ENCODE data around the gene ASIC1.

ASIC1 gene

GRCh38 chr12:50110762-50111351 lies 53.5 kb downstream of the ASIC1 start:
- DNase-seq = no peak

- DNase-seq = no peak
Observed at GRCh38 chr12:50111395-50111692, 53.9 kb downstream of the ASIC1 start.

- peak; percentile 98 for DNase-seq
Observed at GRCh38 chr12:50111693-50112455, 54.5 kb downstream of the ASIC1 start, which contains the start of gene COX14. Gene COX14, plus strand, starts transcription at chr12:50112236. Its CDS starts 7,808 bp downstream, at chr12:50120044.

GRCh38 chr12:50112456-50113218 lies 55.2 kb downstream of the ASIC1 start:
- no peak for DNase-seq

- DNase-seq = no peak
Observed at GRCh38 chr12:50117057-50117622, 59.7 kb downstream of the ASIC1 start.

GRCh38 chr12:50119387-50119786 lies 62.0 kb downstream of the ASIC1 start:
- no peak for DNase-seq

GRCh38 chr12:50120521-50120920 lies 63.1 kb downstream of the ASIC1 start:
- DNase-seq = no peak

- no peak for DNase-seq
Observed at GRCh38 chr12:50120953-50121352, 63.6 kb downstream of the ASIC1 start.

GRCh38 chr12:50121641-50122040 lies 64.2 kb downstream of the ASIC1 start:
- no peak for DNase-seq

- DNase-seq = no peak
Observed at GRCh38 chr12:50123203-50123602, 65.8 kb downstream of the ASIC1 start.

GRCh38 chr12:50127546-50127945 lies 70.2 kb downstream of the ASIC1 start:
- no peak for DNase-seq

- DNase-seq = no peak
Observed at GRCh38 chr12:50129290-50129689, 71.9 kb downstream of the ASIC1 start.

GRCh38 chr12:50132505-50133135 lies 75.2 kb downstream of the ASIC1 start:
- DNase-seq = no peak
